NCI-H226 (cell line): Measurements from ENCODE around the gene GET3.

Experiments used
- DNase-seq: peaks from one replicate; pipeline ENCODE4 v3.0.0-alpha.2; 2015

Gene GET3

GRCh38 chr19:12782424-12783290 is 45.4 kb downstream of the GET3 start:
- peak; percentile 58 for DNase-seq

- DNase-seq = no peak
Observed at GRCh38 chr19:12783291-12783848, 46.1 kb downstream of the GET3 start.

DNA sequence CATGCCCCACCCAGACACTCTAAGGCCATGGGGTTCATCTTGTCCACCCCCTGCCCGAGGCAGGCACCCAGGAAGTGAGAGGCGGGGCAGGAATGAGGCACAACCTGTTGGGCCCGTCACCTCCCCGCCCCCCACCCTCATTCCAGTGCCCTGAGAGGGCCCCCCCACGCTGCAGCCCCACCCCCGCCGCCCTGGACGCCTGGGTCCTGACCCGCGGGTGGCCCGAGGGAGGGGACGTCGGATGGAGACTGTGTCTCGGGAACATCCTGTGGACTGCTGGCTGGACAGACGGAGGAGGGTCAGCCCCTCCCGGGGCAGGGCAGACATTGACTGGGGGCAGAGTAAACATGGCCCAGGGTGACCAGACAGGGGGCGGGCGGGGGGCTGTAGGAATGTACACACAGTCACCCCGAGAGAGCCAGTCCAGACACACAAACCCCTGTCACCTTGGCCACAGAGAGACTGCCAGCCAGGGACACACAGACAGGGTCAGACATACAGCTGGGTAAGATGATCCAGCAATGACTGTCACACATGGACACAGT is 46.6 kb downstream of the GET3 start:
- DNase-seq = no peak

DNA sequence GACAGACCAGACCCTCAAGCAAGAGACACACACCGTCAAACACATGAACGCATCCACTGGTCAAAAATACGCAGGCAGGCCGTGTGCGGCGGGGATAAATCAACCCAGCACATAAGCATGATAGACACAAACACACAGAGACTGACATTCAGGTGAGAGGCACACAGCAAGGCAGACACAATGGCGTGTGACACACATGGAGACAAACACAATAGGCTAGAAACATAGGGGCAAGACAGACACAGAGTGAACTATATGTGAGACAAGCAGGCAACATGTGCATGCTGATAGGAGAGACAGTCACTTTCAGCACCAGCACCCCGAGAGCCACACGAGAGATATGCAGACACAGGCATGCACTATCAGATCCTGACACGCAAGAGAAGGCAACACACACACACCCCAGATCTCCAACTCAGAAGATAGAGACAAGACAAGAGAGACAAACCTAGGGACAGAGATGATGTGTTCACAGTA is 47.1 kb downstream of the GET3 start:
- no peak for DNase-seq

DNA sequence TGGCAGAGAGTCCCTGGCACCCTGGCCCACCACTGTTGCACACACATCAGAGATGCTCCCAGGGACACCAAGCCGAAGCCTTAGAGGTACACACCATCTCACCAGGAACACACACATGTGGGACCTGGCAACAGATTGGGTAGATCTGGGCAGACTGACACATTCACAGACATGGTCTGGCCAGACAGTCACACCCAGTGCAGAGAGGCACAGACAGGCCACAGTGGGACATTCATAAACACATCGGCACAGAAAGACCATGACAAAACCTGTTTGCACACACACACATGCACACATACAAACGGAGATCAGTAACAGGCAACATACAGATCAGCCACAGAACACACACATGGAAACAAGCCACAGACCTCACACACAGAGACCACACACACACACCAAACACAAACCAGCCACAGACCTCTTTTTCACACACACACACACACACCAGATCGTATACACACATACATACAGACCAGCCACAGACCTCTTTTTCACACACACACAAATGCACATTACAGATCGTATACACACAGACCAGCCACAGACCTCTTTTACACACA is 47.7 kb downstream of the GET3 start:
- DNase-seq = no peak

- no peak for DNase-seq
Observed at GRCh38 chr19:12785431-12786031, 48.2 kb downstream of the GET3 start.

- DNase-seq = no peak
Observed at GRCh38 chr19:12786141-12786870, 49.0 kb downstream of the GET3 start.

DNA sequence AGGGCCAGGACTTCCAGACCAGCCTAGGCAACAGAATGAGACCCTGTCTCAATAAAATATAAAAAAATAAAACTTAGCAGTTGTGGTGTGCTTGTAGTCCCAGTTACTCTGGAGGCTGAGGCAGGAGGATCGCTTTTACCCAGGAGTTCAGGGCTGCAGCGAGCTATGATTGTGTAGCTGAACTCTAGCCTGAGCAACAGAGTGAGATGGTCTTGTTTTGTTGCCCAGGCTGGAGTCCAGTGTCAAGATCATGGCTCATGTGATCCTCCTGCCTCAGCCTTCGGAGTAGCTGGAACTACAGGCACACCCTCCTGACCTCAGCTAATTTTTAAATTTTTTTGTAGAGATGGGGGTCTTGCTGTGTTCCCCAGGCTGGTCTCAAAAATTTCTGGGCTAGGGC is 49.7 kb downstream of the GET3 start:
- DNase-seq = no peak

DNA sequence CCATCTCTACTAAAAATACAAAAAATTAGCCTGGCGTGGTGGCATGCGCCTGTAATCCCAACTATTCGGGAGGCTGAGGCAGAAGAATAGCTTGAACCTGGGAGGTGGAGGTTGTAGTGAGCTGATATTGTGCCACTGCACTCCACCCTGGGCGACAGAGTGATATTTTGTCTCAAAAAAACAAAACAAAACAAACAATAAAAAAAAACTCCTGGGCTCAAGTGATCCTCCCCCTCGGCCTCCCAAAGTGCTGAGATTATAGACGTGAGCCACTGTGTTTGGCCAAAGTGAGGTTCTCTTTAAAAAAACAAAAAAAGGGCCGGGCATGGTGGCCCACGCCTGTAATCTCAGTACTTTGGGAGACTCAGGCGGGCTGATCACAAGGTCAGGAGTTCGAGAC is 50.2 kb downstream of the GET3 start:
- no peak for DNase-seq

GRCh38 chr19:12788042-12788681 is 50.9 kb downstream of the GET3 start:
- no peak for DNase-seq

DNA sequence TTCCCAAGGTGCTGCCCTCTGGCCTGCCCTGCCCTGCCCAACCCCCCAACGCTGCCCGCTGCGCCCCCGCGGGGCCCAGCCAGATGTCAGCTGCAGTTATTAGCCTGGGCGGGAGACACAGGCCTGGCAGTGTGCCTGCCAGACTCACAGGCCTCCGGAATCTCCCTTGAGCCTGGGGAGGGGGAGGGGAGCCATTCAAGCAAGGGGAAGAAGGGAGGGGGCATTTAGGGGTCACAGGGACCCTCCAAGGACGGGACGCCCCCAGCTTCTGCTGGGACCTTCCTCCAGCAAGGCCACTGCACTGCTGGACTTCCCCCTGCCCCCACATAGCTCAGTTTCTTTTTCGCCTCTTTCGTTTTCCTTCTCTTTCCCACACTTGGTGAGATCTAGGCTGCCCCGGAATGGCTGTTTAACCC is 51.4 kb downstream of the GET3 start:
- peak; percentile 49 for DNase-seq

DNA sequence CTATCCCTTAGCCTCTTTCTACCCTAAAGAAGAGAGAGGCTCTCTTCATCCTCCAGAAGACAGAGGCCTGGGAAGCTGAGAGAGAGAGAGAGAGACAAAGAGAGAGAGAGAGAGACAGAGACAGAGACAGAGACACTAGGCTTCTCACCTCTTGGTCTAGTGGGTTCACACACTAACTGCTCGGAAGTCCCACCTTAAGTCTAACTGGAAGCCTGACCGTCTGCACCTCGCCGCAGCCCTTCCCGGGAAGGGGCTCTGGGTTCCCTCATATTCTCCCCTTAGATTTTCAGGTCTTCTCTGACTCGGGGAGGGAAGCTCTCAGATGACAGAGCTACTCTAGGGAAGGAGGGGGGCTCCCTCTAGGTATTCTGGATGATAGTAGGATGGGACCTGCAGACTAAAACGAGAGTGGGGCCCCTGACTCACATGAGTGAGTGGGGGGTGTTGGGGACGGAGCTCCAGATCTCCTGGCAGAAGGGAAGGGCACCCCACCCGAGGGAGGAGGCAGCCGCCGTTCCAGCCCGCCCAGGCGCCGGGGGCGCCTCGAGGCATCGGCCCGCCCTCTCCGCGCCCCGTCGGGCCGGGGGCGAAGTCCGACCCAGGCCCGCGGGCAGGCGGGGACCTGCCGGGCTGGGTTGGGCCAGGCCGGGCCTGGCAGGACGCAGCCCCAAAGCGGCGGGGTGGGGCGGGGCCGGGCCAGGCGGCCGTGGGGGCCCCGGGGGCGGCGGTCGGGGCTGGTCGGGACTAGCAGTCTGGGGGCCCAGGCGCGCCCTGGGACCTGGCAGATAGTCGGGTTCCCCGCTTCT is 52.0 kb downstream of the GET3 start:
- no peak for DNase-seq

DNA sequence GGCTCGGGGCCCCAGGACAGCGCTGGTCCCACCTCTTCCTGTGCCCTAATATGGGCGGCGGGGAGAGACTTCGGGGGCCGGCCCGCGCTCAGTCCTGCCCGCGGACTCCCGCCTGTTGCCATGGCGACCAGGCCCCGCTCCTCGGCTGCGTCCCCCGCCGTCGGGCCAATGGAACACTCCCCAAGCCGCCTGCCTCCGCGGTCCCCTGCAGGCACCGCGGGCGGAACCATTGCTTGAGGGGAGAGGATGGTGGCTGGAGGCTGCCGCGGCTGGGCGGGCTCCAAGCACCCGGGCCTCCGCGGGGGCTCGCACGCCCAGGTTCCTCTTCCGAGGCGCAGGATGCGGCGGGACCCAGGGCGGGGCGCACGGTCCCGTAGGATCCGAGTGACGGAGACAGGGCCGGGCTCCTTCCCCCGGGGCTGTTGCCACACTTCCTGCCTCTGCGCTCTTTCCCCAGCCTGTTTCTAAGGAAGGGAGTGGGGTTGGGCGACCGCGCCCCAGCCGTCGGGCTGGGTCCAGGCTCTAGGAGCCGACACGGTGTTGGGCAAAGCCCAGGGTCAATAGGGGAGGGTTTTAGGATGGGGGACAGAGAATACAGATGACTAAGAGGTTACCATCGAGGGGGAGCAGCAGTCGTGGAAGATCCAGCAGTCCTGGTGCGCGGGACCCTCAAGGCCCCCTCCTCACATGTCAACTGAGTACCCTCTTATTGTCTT is 52.8 kb downstream of the GET3 start:
- peak; percentile 91 for DNase-seq

- no peak for DNase-seq
Observed at GRCh38 chr19:12790628-12791344, 53.5 kb downstream of the GET3 start.

DNA sequence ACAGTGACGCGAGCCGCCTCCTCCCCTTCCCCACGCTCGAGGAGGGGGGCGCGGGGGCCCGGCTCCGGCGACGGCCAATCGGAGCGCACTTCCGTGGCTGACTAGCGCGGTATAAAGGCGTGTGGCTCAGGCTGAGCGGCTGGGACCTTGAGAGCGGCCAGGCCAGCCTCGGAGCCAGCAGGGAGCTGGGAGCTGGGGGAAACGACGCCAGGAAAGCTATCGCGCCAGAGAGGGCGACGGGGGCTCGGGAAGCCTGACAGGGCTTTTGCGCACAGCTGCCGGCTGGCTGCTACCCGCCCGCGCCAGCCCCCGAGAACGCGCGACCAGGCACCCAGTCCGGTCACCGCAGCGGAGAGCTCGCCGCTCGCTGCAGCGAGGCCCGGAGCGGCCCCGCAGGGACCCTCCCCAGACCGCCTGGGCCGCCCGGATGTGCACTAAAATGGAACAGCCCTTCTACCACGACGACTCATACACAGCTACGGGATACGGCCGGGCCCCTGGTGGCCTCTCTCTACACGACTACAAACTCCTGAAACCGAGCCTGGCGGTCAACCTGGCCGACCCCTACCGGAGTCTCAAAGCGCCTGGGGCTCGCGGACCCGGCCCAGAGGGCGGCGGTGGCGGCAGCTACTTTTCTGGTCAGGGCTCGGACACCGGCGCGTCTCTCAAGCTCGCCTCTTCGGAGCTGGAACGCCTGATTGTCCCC is 54.2 kb downstream of the GET3 start, which contains the start of gene JUNB:
Gene JUNB (plus strand): TSS at position 142 of the 706 bp plus-strand sequence. CDS start 286 bp downstream, at position 428.
- DNase-seq = peak; percentile 95

DNA sequence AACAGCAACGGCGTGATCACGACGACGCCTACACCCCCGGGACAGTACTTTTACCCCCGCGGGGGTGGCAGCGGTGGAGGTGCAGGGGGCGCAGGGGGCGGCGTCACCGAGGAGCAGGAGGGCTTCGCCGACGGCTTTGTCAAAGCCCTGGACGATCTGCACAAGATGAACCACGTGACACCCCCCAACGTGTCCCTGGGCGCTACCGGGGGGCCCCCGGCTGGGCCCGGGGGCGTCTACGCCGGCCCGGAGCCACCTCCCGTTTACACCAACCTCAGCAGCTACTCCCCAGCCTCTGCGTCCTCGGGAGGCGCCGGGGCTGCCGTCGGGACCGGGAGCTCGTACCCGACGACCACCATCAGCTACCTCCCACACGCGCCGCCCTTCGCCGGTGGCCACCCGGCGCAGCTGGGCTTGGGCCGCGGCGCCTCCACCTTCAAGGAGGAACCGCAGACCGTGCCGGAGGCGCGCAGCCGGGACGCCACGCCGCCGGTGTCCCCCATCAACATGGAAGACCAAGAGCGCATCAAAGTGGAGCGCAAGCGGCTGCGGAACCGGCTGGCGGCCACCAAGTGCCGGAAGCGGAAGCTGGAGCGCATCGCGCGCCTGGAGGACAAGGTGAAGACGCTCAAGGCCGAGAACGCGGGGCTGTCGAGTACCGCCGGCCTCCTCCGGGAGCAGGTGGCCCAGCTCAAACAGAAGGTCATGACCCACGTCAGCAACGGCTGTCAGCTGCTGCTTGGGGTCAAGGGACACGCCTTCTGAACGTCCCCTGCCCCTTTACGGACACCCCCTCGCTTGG is 55.0 kb downstream of the GET3 start:
- peak; percentile 51 for DNase-seq

DNA sequence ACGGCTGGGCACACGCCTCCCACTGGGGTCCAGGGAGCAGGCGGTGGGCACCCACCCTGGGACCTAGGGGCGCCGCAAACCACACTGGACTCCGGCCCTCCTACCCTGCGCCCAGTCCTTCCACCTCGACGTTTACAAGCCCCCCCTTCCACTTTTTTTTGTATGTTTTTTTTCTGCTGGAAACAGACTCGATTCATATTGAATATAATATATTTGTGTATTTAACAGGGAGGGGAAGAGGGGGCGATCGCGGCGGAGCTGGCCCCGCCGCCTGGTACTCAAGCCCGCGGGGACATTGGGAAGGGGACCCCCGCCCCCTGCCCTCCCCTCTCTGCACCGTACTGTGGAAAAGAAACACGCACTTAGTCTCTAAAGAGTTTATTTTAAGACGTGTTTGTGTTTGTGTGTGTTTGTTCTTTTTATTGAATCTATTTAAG is 55.6 kb downstream of the GET3 start:
- no peak for DNase-seq
